Stomach (tissue), 4 donors: Measurements from ENCODE around the gene HEXD.

ENCODE experiments used
- EP300 ChIP-seq: sonication (generic); formaldehyde crosslinking; IDR thresholded peaks from one replicate; pipeline ENCODE4 v1.6.1; 2017; ENCODE audit warnings: antibody characterized with exemption
- POLR2A ChIP-seq, 4 donors: fragments of 450-650 bp; IDR thresholded peaks; one replicate each; pipeline ENCODE4 v1.6.1; 2016; ENCODE audit warnings: antibody characterized with exemption in 4 of 4, control low read depth in 2 of 4, mild to moderate bottlenecking in 1 of 4, moderate library complexity in 1 of 4
- TF ChIP-seq, protein P1 (sequence below), 7 experiments: fragments of 450-650 bp in 4 of 7; fragments of 200-600 bp in 3 of 7; sonication (generic) in 3 of 7; IDR thresholded peaks; one replicate each; pipeline ENCODE4 v1.5.1; 2016 to 2019; ENCODE audit warnings: antibody characterized with exemption in 7 of 7, control low read depth in 2 of 7, mild to moderate bottlenecking in 1 of 7

DNA sequence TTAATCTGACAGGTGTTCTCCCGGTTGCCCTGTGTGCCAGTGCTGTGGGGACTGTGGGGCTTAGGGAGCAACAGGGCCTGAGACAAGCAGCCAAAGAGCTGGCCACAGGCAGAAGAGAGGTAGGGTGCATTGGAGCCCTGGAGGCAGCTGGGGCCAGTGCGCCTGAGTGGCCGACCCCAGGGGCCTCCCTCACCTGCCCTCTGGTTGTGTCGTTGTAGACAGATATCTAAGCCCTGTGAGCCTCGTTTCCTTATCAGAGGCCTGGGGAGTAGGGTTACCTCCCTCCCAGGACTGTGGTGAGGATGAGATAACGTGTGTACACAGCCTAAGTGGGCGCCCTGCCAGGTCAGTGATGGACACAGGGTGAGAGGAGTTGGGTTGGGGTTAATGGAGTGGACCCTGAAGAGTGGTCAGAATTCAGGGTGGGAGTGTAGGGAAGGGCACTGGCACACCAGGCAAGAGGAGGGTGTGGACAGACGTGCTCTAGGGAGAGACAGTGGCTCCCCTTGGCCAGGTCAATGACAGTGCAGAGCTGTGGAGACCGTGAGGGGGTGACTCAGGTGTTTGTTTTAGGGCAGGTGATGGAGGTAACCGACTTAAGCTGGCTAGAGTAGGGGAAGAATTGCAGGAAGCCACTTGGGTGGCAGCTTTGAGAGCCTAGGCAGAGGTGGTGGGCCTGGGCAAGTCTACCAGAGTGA, 43.8 kb downstream of the HEXD start:
- TF ChIP-seq POLR2A (IDR thresholded peaks at IDR 0.05), result no peak
- no peak for TF ChIP-seq EP300
- TF ChIP-seq, protein P1, sequence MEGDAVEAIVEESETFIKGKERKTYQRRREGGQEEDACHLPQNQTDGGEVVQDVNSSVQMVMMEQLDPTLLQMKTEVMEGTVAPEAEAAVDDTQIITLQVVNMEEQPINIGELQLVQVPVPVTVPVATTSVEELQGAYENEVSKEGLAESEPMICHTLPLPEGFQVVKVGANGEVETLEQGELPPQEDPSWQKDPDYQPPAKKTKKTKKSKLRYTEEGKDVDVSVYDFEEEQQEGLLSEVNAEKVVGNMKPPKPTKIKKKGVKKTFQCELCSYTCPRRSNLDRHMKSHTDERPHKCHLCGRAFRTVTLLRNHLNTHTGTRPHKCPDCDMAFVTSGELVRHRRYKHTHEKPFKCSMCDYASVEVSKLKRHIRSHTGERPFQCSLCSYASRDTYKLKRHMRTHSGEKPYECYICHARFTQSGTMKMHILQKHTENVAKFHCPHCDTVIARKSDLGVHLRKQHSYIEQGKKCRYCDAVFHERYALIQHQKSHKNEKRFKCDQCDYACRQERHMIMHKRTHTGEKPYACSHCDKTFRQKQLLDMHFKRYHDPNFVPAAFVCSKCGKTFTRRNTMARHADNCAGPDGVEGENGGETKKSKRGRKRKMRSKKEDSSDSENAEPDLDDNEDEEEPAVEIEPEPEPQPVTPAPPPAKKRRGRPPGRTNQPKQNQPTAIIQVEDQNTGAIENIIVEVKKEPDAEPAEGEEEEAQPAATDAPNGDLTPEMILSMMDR (IDR thresholded peaks at IDR 0.05), result no peak
